MM.1S (cell line): ENCODE data around the gene ZNF331.

Experiments used
- CTCF ChIP-seq: fragments of 300-600 bp; sonication (generic); IDR thresholded peaks from 2 replicates; pipeline ENCODE4 v1.5.1; 2016; ENCODE audit warnings: antibody characterized with exemption, low read length, mixed read lengths
- EZH2phosphoT487 ChIP-seq: fragments of 300-600 bp; sonication (generic); IDR thresholded peaks from 2 replicates; pipeline ENCODE4 v1.6.1; 2018; ENCODE audit warnings: antibody characterized with exemption, low read length

GRCh38 chr19:53549340-53549739 is 11.4 kb downstream of the ZNF331 start:
- no peak for TF ChIP-seq CTCF
- no peak for TF ChIP-seq EZH2phosphoT487
